IMR-90 (cell line): ENCODE results near the gene RCC1. TPM values are rescaled to one million over a fixed set of nuclear protein-coding genes. Genes with fewer than 3 reads are reported as not detected.
A peak's percentile ranks its signal among the peaks of the same experiment; 100 is the strongest.

Source experiments
- ATAC-seq: fragments of 200-7000 bp; cut with Tn5 transposase; 2 replicates; pipeline ENCODE4 v1.9.1; 2020; ENCODE audit warnings: low read depth, mild to moderate bottlenecking, moderate library complexity
- BruUV-seq: library from RNA; stranded (reverse); fragments of 400-500 nt; replicated peaks from 2 replicates; lab custom pipeline; 2021; lab: Mats Ljungman, UMichigan
- CTCF ChIA-PET: fragments of 300-600 bp; formaldehyde crosslinking; extraction: SDS; loops from one replicate; lab custom pipeline; 2021; ENCODE audit warnings: antibody characterized with exemption; lab: Yijun Ruan, JAX
- POLR2A ChIA-PET: fragments of 300-600 bp; sonication (Branson Sonifier 250); formaldehyde crosslinking; loops from one replicate; lab custom pipeline; 2022; ENCODE audit warnings: antibody characterized with exemption; ENCODE audit not compliant: unreplicated experiment; lab: Charles Lee
- DNase-seq: peaks from one replicate; pipeline ENCODE4 v3.0.0; 2013
- H2AFZ ChIP-seq: replicated peaks from 2 replicates; pipeline ENCODE3; 2013; ENCODE audit warnings: low read length, mild to moderate bottlenecking; ENCODE audit not compliant: poor library complexity
- H2AK5ac ChIP-seq: 2 replicates; pipeline ENCODE4 v1.6.1; 2013; ENCODE audit warnings: low read depth, low read length, inconsistent platforms
- H2AK9ac ChIP-seq: replicated peaks from 2 replicates; pipeline ENCODE3; 2013; ENCODE audit warnings: mild to moderate bottlenecking, low read depth, low read length, moderate library complexity; ENCODE audit not compliant: poor library complexity
- H2BK120ac ChIP-seq: 2 replicates; pipeline ENCODE4 v1.6.1; 2013; ENCODE audit warnings: low read depth, low read length, inconsistent platforms
- H2BK15ac ChIP-seq: 3 replicates; pipeline ENCODE4 v1.6.1; 2013; ENCODE audit warnings: low read depth, low read length, inconsistent platforms
- H2BK20ac ChIP-seq: 2 replicates; pipeline ENCODE4 v1.6.1; 2013; ENCODE audit warnings: low read depth, mild to moderate bottlenecking, inconsistent platforms, low read length, moderate library complexity
- H2BK5ac ChIP-seq: 2 replicates; pipeline ENCODE4 v1.6.1; 2013; ENCODE audit warnings: mild to moderate bottlenecking, low read depth, low read length, inconsistent platforms; ENCODE audit not compliant: poor library complexity, severe bottlenecking
- H3K14ac ChIP-seq: replicated peaks from 2 replicates; pipeline ENCODE4 v1.6.1; 2013; ENCODE audit warnings: low read depth, low read length, inconsistent platforms
- H3K18ac ChIP-seq: 2 replicates; pipeline ENCODE4 v1.6.1; 2013; ENCODE audit warnings: low read depth, low read length, control low read depth
- H3K23ac ChIP-seq: 2 replicates; pipeline ENCODE4 v1.6.1; 2013; ENCODE audit warnings: low read depth, low read length, inconsistent platforms
- H3K27ac ChIP-seq: 2 replicates; pipeline ENCODE4 v1.5.1; 2013; ENCODE audit warnings: mild to moderate bottlenecking, control low read depth, low read length; ENCODE audit not compliant: insufficient read depth
- H3K27me3 ChIP-seq: 2 replicates; pipeline ENCODE4 v1.6.1; 2013; ENCODE audit warnings: low read length; ENCODE audit not compliant: control insufficient read depth, insufficient read depth
- H3K36me3 ChIP-seq: 2 replicates; pipeline ENCODE4 v1.6.1; 2013; ENCODE audit warnings: low read length, mixed read lengths; ENCODE audit not compliant: control insufficient read depth, insufficient read depth
- H3K4ac ChIP-seq: 2 replicates; pipeline ENCODE4 v1.6.1; 2013; ENCODE audit warnings: low read depth, low read length, inconsistent platforms
- H3K4me1 ChIP-seq: 2 replicates; pipeline ENCODE4 v1.6.1; 2013; ENCODE audit warnings: low read length, mixed read lengths; ENCODE audit not compliant: control insufficient read depth, insufficient read depth
- H3K4me2 ChIP-seq: 2 replicates; pipeline ENCODE4 v1.6.1; 2013; ENCODE audit warnings: low read depth, mild to moderate bottlenecking, control low read depth, low read length, moderate library complexity
- H3K4me3 ChIP-seq: 2 replicates; pipeline ENCODE4 v1.5.1; 2013; ENCODE audit warnings: low read depth, mild to moderate bottlenecking, control low read depth, low read length, moderate library complexity; ENCODE audit not compliant: insufficient read depth
- H3K56ac ChIP-seq: 2 replicates; pipeline ENCODE4 v1.6.1; 2013; ENCODE audit warnings: low read length, inconsistent platforms; ENCODE audit not compliant: insufficient read depth; ENCODE audit errors: extremely low read depth
- H3K79me1 ChIP-seq, 2 experiments: 2 replicates each; pipeline ENCODE4 v1.6.1; 2013; ENCODE audit warnings: low read length in 2 of 2, inconsistent platforms in 1 of 2, low read depth in 1 of 2
- H3K9ac ChIP-seq: 2 replicates; pipeline ENCODE4 v1.6.1; 2013; ENCODE audit warnings: low read depth, low read length, control low read depth
- H3K9me1 ChIP-seq: 2 replicates; pipeline ENCODE4 v1.6.1; 2013; ENCODE audit warnings: low read length, inconsistent platforms; ENCODE audit not compliant: insufficient read depth
- H3K9me3 ChIP-seq: 2 replicates; pipeline ENCODE4 v1.6.1; 2013; ENCODE audit warnings: low read length; ENCODE audit not compliant: control insufficient read depth, insufficient read depth
- H4K20me1 ChIP-seq: 2 replicates; pipeline ENCODE4 v1.6.1; 2013; ENCODE audit warnings: low read length, inconsistent platforms; ENCODE audit not compliant: insufficient read depth
- H4K5ac ChIP-seq: 2 replicates; pipeline ENCODE4 v1.6.1; 2013; ENCODE audit warnings: mild to moderate bottlenecking, low read depth, low read length, control low read depth
- H4K8ac ChIP-seq, 2 experiments: 2 replicates each; pipeline ENCODE4 v1.6.1; 2013; ENCODE audit warnings: low read depth in 2 of 2, low read length in 2 of 2, control low read depth in 1 of 2, inconsistent platforms in 1 of 2
- H4K91ac ChIP-seq: 2 replicates; pipeline ENCODE4 v1.6.1; 2013; ENCODE audit warnings: low read depth, low read length, inconsistent platforms; ENCODE audit not compliant: insufficient read depth
- BHLHE40 ChIP-seq: fragments of 150-350 bp; IDR thresholded peaks from 2 replicates; pipeline ENCODE4 v1.6.1; 2016; ENCODE audit warnings: mild to moderate bottlenecking, low read depth, low read length
- CEBPB ChIP-seq: IDR thresholded peaks from 2 replicates; pipeline ENCODE4 v1.6.1; 2012; ENCODE audit warnings: low read depth, low read length, improper control_type of control experiment
- CHD1 ChIP-seq: IDR thresholded peaks from 2 replicates; pipeline ENCODE4 v1.6.1; 2012; ENCODE audit warnings: low read depth, low read length, improper control_type of control experiment
- CTCF ChIP-seq: conservative IDR thresholded peaks from 2 replicates; pipeline ENCODE4 v1.5.1; 2012; ENCODE audit warnings: mild to moderate bottlenecking, low read depth, low read length, improper control_type of control experiment
- ELK1 ChIP-seq: fragments of 150-350 bp; IDR thresholded peaks from 2 replicates; pipeline ENCODE4 v1.6.1; 2016; ENCODE audit warnings: low read depth, mild to moderate bottlenecking, low read length, moderate library complexity, borderline replicate concordance
- FOS ChIP-seq: fragments of 150-350 bp; IDR thresholded peaks from 2 replicates; pipeline ENCODE4 v1.6.1; 2016; ENCODE audit warnings: low read depth, low read length
- MAFK ChIP-seq: IDR thresholded peaks from 2 replicates; pipeline ENCODE4 v1.6.1; 2012; ENCODE audit warnings: low read depth, low read length, improper control_type of control experiment
- MAZ ChIP-seq: IDR thresholded peaks from 2 replicates; pipeline ENCODE4 v1.6.1; 2012; ENCODE audit warnings: low read depth, mild to moderate bottlenecking, low read length, improper control_type of control experiment, moderate library complexity, borderline replicate concordance
- NFE2L2 ChIP-seq: fragments of 150-350 bp; IDR thresholded peaks from 2 replicates; pipeline ENCODE4 v1.6.1; 2016; ENCODE audit warnings: low read depth, mild to moderate bottlenecking, low read length
- POLR2A ChIP-seq: IDR thresholded peaks from 2 replicates; pipeline ENCODE4 v1.6.1; 2012; ENCODE audit warnings: mild to moderate bottlenecking, low read depth, low read length
- RAD21 ChIP-seq: IDR thresholded peaks from 2 replicates; pipeline ENCODE4 v1.6.1; 2012; ENCODE audit warnings: low read length, improper control_type of control experiment
- RCOR1 ChIP-seq: IDR thresholded peaks from 2 replicates; pipeline ENCODE4 v1.6.1; 2012; ENCODE audit warnings: mild to moderate bottlenecking, low read length, improper control_type of control experiment; ENCODE audit not compliant: insufficient replicate concordance
- RFX5 ChIP-seq: IDR thresholded peaks from 2 replicates; pipeline ENCODE4 v1.8.0; 2012; ENCODE audit warnings: low read depth, mild to moderate bottlenecking, low read length, moderate library complexity
- SMC3 ChIP-seq: fragments of 150-350 bp; IDR thresholded peaks from 2 replicates; pipeline ENCODE4 v1.6.1; 2016; ENCODE audit warnings: low read depth, mild to moderate bottlenecking, antibody characterized with exemption, low read length, moderate library complexity
- WGBS, 2 experiments: methylation state at CpG; one replicate each; pipeline versions ENCODE4 v1.1.5 to v1.1.7; 2013; ENCODE audit warnings: missing lambda C conversion rate in 2 of 2; ENCODE audit not compliant: insufficient read length in 1 of 2; ENCODE audit errors: extremely low coverage in 2 of 2; 5-methylcytosine and 5-hydroxymethylcytosine counted together
- dilution Hi-C: fragments of 300-500 bp; cut with HindIII; formaldehyde crosslinking; loops from one replicate; pipeline ENCODE4 v1.14.3; 2018; ENCODE audit warnings: low sequenced_read_pairs; ENCODE audit not compliant: unreplicated experiment
- in situ Hi-C: fragments of 300-500 bp; cut with MboI; formaldehyde crosslinking; loops from 3 replicates; pipeline ENCODE4 v1.14.3; 2019; ENCODE audit warnings: low sequenced_read_pairs, inconsistent platforms, mixed read lengths
- intact Hi-C: fragments of 100-400 bp; cut with micrococcal nuclease; formaldehyde crosslinking; loops from 2 replicates; pipeline ENCODE4 v1.10.0; 2022
- polyA plus RNA-seq, 3 experiments: library from polyadenylated mRNA; depleted of rRNA; stranded (reverse); fragments of >200 nt; gene quantifications; 2 replicates each; pipeline ENCODE4 v1.2.3, GENCODE V29; 2012; ENCODE audit warnings: low replicate concordance in 1 of 3
- total RNA-seq: library from RNA; depleted of rRNA; stranded (reverse); fragments of >200 nt; gene quantifications from 2 replicates; pipeline ENCODE4 v1.2.3, GENCODE V29; 2012

The RCC1 gene
- total and polyA plus RNA-seq, 2 of the 4 experiments (the other 2 are of a cell fraction): 33.2 to 43.9 TPM

GRCh38 chr1:28480308-28480707, 25.5 kb upstream of the RCC1 start:
- Histone ChIP-seq H3K23ac (no peak overlapping the region), H3K27ac (no peak overlapping the region), H2BK20ac (no peak overlapping the region), H3K79me1 (no peaks in the 10 kb centered on the region; a peak in 1 of 4 replicates), H3K9me1 (no peaks in the 10 kb centered on the region; the same call in 1 of the 2 replicates), H4K8ac (no peak overlapping the region), H2AK5ac (no peak overlapping the region), H4K91ac (no peak overlapping the region), H4K5ac (no peak overlapping the region), H2BK5ac (no peak overlapping the region), H3K9ac (no peak overlapping the region), H3K4me1 (no peaks in the 10 kb centered on the region), H2BK120ac (no peak overlapping the region), H3K9me3 (no peaks in the 10 kb centered on the region), H3K14ac (no peak overlapping the region), H3K27me3 (no peaks in the 10 kb centered on the region), H3K4ac (no peak overlapping the region), H2AK9ac (peak overlapping the region; percentile 62), H4K20me1 (no peaks in the 10 kb centered on the region), H3K36me3 (peaks cover 40% of the 10 kb centered on the region), H3K4me3 (no peak overlapping the region), H2BK15ac (no peak overlapping the region), H2AFZ (no peak overlapping the region), H3K4me2 (no peak overlapping the region), H3K18ac (no peak overlapping the region), H3K56ac (no peak overlapping the region)
- POLR2A ChIA-PET: no interaction called here
- in situ Hi-C loops: no loop called here
- CTCF ChIA-PET: no interaction called here
- DNase-seq (no peak), ATAC-seq (no peak)
- BruUV-seq: no TSS peak
- dilution Hi-C loops: no loop called here
- TF ChIP-seq SMC3 (no peak), FOS (no peak), RCOR1 (no peak), RFX5 (no peak), ELK1 (no peak), MAFK (no peak), POLR2A (no peak), BHLHE40 (no peak), CEBPB (no peak), RAD21 (no peak), CHD1 (no peak), NFE2L2 (no peak), CTCF (no peak), MAZ (no peak)
- WGBS, 2 experiments: no CpG with 5 or more reads among the region's 5 CpGs
- intact Hi-C loops: loop anchor here (10.0 kb wide), 1 partner anchor 66 kb away; no protein-coding TSS in a partner anchor
